ENCODE measurements around the gene MORN4.

The MORN4 gene

GRCh38 chr10:97564776-97565175 lies 68.5 kb downstream of the MORN4 start:
- Histone ChIP-seq H3K79me2 (ENCODE audit: insufficient read depth, low read length) (no peaks in the 10 kb centered on the region), H2AFZ (ENCODE audit: low read length) (no peak overlapping the region), H3K9me2 (ENCODE audit: low read depth, low read length) (no peaks in the 10 kb centered on the region), H3K4me1 (ENCODE audit: insufficient read depth, low read length, severe bottlenecking) (no peaks in the 10 kb centered on the region), H3F3A (ENCODE audit: insufficient read depth, low read length) (no peaks in the 10 kb centered on the region), H3K4me3 (ENCODE audit: low read depth, low read length, poor library complexity, severe bottlenecking) (no peak overlapping the region), H3K4me2 (ENCODE audit: low read length) (no peak overlapping the region), H4K20me1 (ENCODE audit: insufficient read depth, low read length) (no peaks in the 10 kb centered on the region), H3K9ac (ENCODE audit: low read length) (no peak overlapping the region), H3K9me3 (ENCODE audit: low read length) (no peaks in the 10 kb centered on the region), H3K36me3 (ENCODE audit: insufficient read depth, low read length) (no peaks in the 10 kb centered on the region), H3K27ac (ENCODE audit: low read depth, low read length, poor library complexity, severe bottlenecking) (no peak overlapping the region), H3K27me3 (ENCODE audit: insufficient read depth, low read length) (no peaks in the 10 kb centered on the region)
- TF ChIP-seq EZH2 (IDR thresholded peaks at IDR 0.05; ENCODE audit: borderline replicate concordance, low read length) = no peak
- no peak for TF ChIP-seq CTCF (IDR thresholded peaks at IDR 0.05; ENCODE audit: low read length)
